ENCODE results near the gene RGS3.

The RGS3 gene

GRCh38 chr9:113524468-113524867, 60.9 kb downstream of the RGS3 start:
- TF ChIP-seq EZH2 (IDR thresholded peaks at IDR 0.05; ENCODE audit: borderline replicate concordance, low read length) (no peak), CTCF (IDR thresholded peaks at IDR 0.05; ENCODE audit: low read length) (no peak)

GRCh38 chr9:113525205-113525604, 61.7 kb downstream of the RGS3 start:
- no peak overlapping the region for H3K4me2 ChIP-seq (ENCODE audit: low read length)

More at GRCh38 chr9:113524468-113524867, 60.9 kb downstream of the RGS3 start:
- H3K4me2 ChIP-seq (ENCODE audit: low read length), result 0 out of 2 replicates have a peak overlapping the region, but pooled peaks have one; percentile 58
- no peaks in the 10 kb centered on the region for H3K36me3 ChIP-seq (ENCODE audit: insufficient read depth, low read length)
- H4K20me1 ChIP-seq (ENCODE audit: insufficient read depth, low read length), result no peaks in the 10 kb centered on the region
- no peaks in the 10 kb centered on the region for H3F3A ChIP-seq (ENCODE audit: insufficient read depth, low read length)
- H3K4me1 ChIP-seq (ENCODE audit: insufficient read depth, low read length, severe bottlenecking), result peaks cover 41% of the 10 kb centered on the region
- H3K79me2 ChIP-seq (ENCODE audit: insufficient read depth, low read length), result no peaks in the 10 kb centered on the region
- no peaks in the 10 kb centered on the region; the same call in 1 of the 2 replicates for H3K27me3 ChIP-seq (ENCODE audit: insufficient read depth, low read length)
- H3K4me3 ChIP-seq (ENCODE audit: low read depth, low read length, poor library complexity, severe bottlenecking), result no peak overlapping the region
- H3K9me2 ChIP-seq (ENCODE audit: low read depth, low read length), result no peaks in the 10 kb centered on the region
- H2AFZ ChIP-seq (ENCODE audit: low read length), result no peak overlapping the region
- H3K27ac ChIP-seq (ENCODE audit: low read depth, low read length, poor library complexity, severe bottlenecking), result peak overlapping the region; percentile 74
- H3K9ac ChIP-seq (ENCODE audit: low read length), result no peak overlapping the region
- no peaks in the 10 kb centered on the region for H3K9me3 ChIP-seq (ENCODE audit: low read length)

GRCh38 chr9:113525831-113526230, 62.3 kb downstream of the RGS3 start:
- Histone ChIP-seq H3K79me2 (ENCODE audit: insufficient read depth, low read length) (no peaks in the 10 kb centered on the region), H2AFZ (ENCODE audit: low read length) (no peak overlapping the region), H3K27ac (ENCODE audit: low read depth, low read length, poor library complexity, severe bottlenecking) (no peak overlapping the region), H3K9ac (ENCODE audit: low read length) (no peak overlapping the region), H4K20me1 (ENCODE audit: insufficient read depth, low read length) (no peaks in the 10 kb centered on the region), H3F3A (ENCODE audit: insufficient read depth, low read length) (no peaks in the 10 kb centered on the region), H3K4me3 (ENCODE audit: low read depth, low read length, poor library complexity, severe bottlenecking) (no peak overlapping the region), H3K27me3 (ENCODE audit: insufficient read depth, low read length) (no peaks in the 10 kb centered on the region; the same call in 1 of the 2 replicates), H3K9me2 (ENCODE audit: low read depth, low read length) (no peaks in the 10 kb centered on the region), H3K4me2 (ENCODE audit: low read length) (no peak overlapping the region), H3K4me1 (ENCODE audit: insufficient read depth, low read length, severe bottlenecking) (peaks cover 40% of the 10 kb centered on the region), H3K36me3 (ENCODE audit: insufficient read depth, low read length) (no peaks in the 10 kb centered on the region), H3K9me3 (ENCODE audit: low read length) (no peaks in the 10 kb centered on the region)
- TF ChIP-seq CTCF (IDR thresholded peaks at IDR 0.05; ENCODE audit: low read length) (no peak), EZH2 (IDR thresholded peaks at IDR 0.05; ENCODE audit: borderline replicate concordance, low read length) (no peak)

More at GRCh38 chr9:113525205-113525604, 61.7 kb downstream of the RGS3 start:
- H3K27me3 ChIP-seq (ENCODE audit: insufficient read depth, low read length), result no peaks in the 10 kb centered on the region; the same call in 1 of the 2 replicates
- no peak overlapping the region for H3K4me3 ChIP-seq (ENCODE audit: low read depth, low read length, poor library complexity, severe bottlenecking)
- no peak overlapping the region for H3K27ac ChIP-seq (ENCODE audit: low read depth, low read length, poor library complexity, severe bottlenecking)
- H3K9me2 ChIP-seq (ENCODE audit: low read depth, low read length), result no peaks in the 10 kb centered on the region
- H3K79me2 ChIP-seq (ENCODE audit: insufficient read depth, low read length), result no peaks in the 10 kb centered on the region
- no peak overlapping the region for H2AFZ ChIP-seq (ENCODE audit: low read length)
- peaks cover 41% of the 10 kb centered on the region for H3K4me1 ChIP-seq (ENCODE audit: insufficient read depth, low read length, severe bottlenecking)
- TF ChIP-seq EZH2 (IDR thresholded peaks at IDR 0.05; ENCODE audit: borderline replicate concordance, low read length), result no peak
- no peak for TF ChIP-seq CTCF (IDR thresholded peaks at IDR 0.05; ENCODE audit: low read length)
- no peaks in the 10 kb centered on the region for H3K9me3 ChIP-seq (ENCODE audit: low read length)
- H3K36me3 ChIP-seq (ENCODE audit: insufficient read depth, low read length), result no peaks in the 10 kb centered on the region
- H3F3A ChIP-seq (ENCODE audit: insufficient read depth, low read length), result no peaks in the 10 kb centered on the region
- no peaks in the 10 kb centered on the region for H4K20me1 ChIP-seq (ENCODE audit: insufficient read depth, low read length)
- H3K9ac ChIP-seq (ENCODE audit: low read length), result no peak overlapping the region
